Endothelial cell of umbilical vein (primary cell): ENCODE measurements around the gene ZFPM1. TPM values are rescaled to one million over a fixed set of nuclear protein-coding genes. Genes with fewer than 3 reads are reported as not detected.

Experiments used
- BruUV-seq: library from RNA; stranded (reverse); fragments of 400-500 nt; replicated peaks from 2 replicates; lab custom pipeline; 2021; lab: Mats Ljungman, UMichigan
- CTCF ChIA-PET: fragments of 300-600, 350-600 bp; sonication (Branson Sonifier 250); formaldehyde crosslinking; loops from one replicate; lab custom pipeline; 2021; ENCODE audit warnings: antibody characterized with exemption, inconsistent platforms; lab: Charles Lee
- POLR2A ChIA-PET: fragments of 300-600, 350-600 bp; sonication (Branson Sonifier 250); formaldehyde crosslinking; loops from one replicate; lab custom pipeline; 2021; ENCODE audit warnings: antibody characterized with exemption, inconsistent platforms; lab: Charles Lee
- DNase-seq: peaks from one replicate; pipeline ENCODE4 v3.0.0-alpha.2; 2011; ENCODE audit warnings: low read depth, low spot score
- FAIRE-seq: peaks from 2 replicates; lab custom pipeline; 2011; peaks lifted over from hg19 to GRCh38; lab: Jason Lieb, UNC
- H2AFZ ChIP-seq: 2 replicates; pipeline ENCODE4 v1.6.0; 2012; ENCODE audit warnings: low read depth, low read length, control low read depth, inconsistent platforms
- H3K27ac ChIP-seq: 2 replicates; pipeline ENCODE4 v1.5.1; 2011; ENCODE audit warnings: low read depth, mild to moderate bottlenecking, control low read depth, low read length, moderate library complexity; ENCODE audit not compliant: insufficient read depth
- H3K27me3 ChIP-seq, 2 experiments: 2 replicates each; pipeline versions ENCODE4 v1.6.0 to v1.6.1; 2011; ENCODE audit warnings: low read length in 2 of 2, mixed read lengths in 1 of 2; ENCODE audit not compliant: control insufficient read depth in 2 of 2, insufficient read depth in 2 of 2
- H3K36me3 ChIP-seq, 2 experiments: 2 replicates in 1 of 2; 3 replicates in 1 of 2; pipeline ENCODE4 v1.5.1; 2011; ENCODE audit warnings: low read length in 2 of 2, mild to moderate bottlenecking in 1 of 2, moderate library complexity in 1 of 2; ENCODE audit not compliant: control insufficient read depth in 2 of 2, insufficient read depth in 2 of 2; ENCODE audit errors: extremely low read depth in 1 of 2
- H3K4me1 ChIP-seq: 3 replicates; pipeline ENCODE4 v1.5.1; 2011; ENCODE audit warnings: mild to moderate bottlenecking, low read length; ENCODE audit not compliant: control insufficient read depth, insufficient read depth; ENCODE audit errors: extremely low read depth
- H3K4me2 ChIP-seq: 2 replicates; pipeline ENCODE4 v1.6.1; 2011; ENCODE audit warnings: low read length, control low read depth, mixed read lengths; ENCODE audit not compliant: insufficient read depth
- H3K4me3 ChIP-seq, 3 experiments: fragments of 200-600 bp in 1 of 3; sonication (generic), shearing (Covaris generic) in 1 of 3; replicated peaks in 1 of 3; 2 replicates each; pipeline ENCODE4 v1.5.1; 2011 to 2016; ENCODE audit warnings: control low read depth in 3 of 3, low read length in 3 of 3, mild to moderate bottlenecking in 2 of 3, inconsistent platforms in 1 of 3, low read depth in 1 of 3, moderate library complexity in 1 of 3; ENCODE audit not compliant: insufficient read depth in 1 of 3
- H3K79me2 ChIP-seq: 2 replicates; pipeline ENCODE4 v1.6.0; 2012; ENCODE audit warnings: low read length, inconsistent platforms; ENCODE audit not compliant: control insufficient read depth, insufficient read depth
- H3K9ac ChIP-seq: replicated peaks from 2 replicates; pipeline ENCODE3; 2011; ENCODE audit warnings: low read length, control low read depth; ENCODE audit not compliant: insufficient read depth; ENCODE audit errors: extremely low read depth
- H3K9me1 ChIP-seq: replicated peaks from 3 replicates; pipeline ENCODE4 v1.6.0; 2011; ENCODE audit warnings: mild to moderate bottlenecking, low read length; ENCODE audit not compliant: control insufficient read depth, insufficient read depth; ENCODE audit errors: extremely low read depth
- H3K9me3 ChIP-seq: replicated peaks from 2 replicates; pipeline ENCODE4 v1.5.1; 2012; ENCODE audit warnings: low read length, inconsistent platforms; ENCODE audit not compliant: control insufficient read depth, insufficient read depth
- H4K20me1 ChIP-seq: replicated peaks from 2 replicates; pipeline ENCODE3; 2011; ENCODE audit warnings: mild to moderate bottlenecking, low read length; ENCODE audit not compliant: control insufficient read depth, insufficient read depth; ENCODE audit errors: extremely low read depth
- EZH2 ChIP-seq: IDR thresholded peaks from 2 replicates; pipeline ENCODE4 v1.6.1; 2012; ENCODE audit warnings: borderline replicate concordance, low read depth, mild to moderate bottlenecking, moderate library complexity, low read length, inconsistent platforms; ENCODE audit not compliant: severe bottlenecking
- GATA2 ChIP-seq: IDR thresholded peaks from 2 replicates; pipeline ENCODE4 v1.7.0; 2011; ENCODE audit warnings: low read depth, mild to moderate bottlenecking, moderate library complexity, mixed read lengths, low read length; ENCODE audit not compliant: insufficient read length, insufficient read depth
- JUN ChIP-seq: IDR thresholded peaks from 2 replicates; pipeline ENCODE4 v1.6.1; 2011; ENCODE audit warnings: borderline replicate concordance, low read depth; ENCODE audit not compliant: insufficient read length, insufficient read depth
- POLR2A ChIP-seq: IDR thresholded peaks from 2 replicates; pipeline ENCODE4 v1.6.1; 2012; ENCODE audit warnings: low read depth, mild to moderate bottlenecking, control low read depth, low read length
- POLR2AphosphoS5 ChIP-seq: IDR thresholded peaks from 2 replicates; pipeline ENCODE4 v1.6.1; 2012; ENCODE audit warnings: low read depth, mild to moderate bottlenecking, control low read depth, low read length, moderate library complexity; ENCODE audit not compliant: insufficient read depth
- dilution Hi-C: fragments of 300-500 bp; cut with MboI; formaldehyde crosslinking; loops from one replicate; pipeline ENCODE4 v1.15.0; 2019; ENCODE audit warnings: low sequenced_read_pairs; ENCODE audit not compliant: extremely low pct_ligation_motif_present
- intact Hi-C: fragments of 100-400 bp; cut with micrococcal nuclease; formaldehyde crosslinking; loops from one replicate; pipeline ENCODE4 v1.10.0; 2022
- polyA plus RNA-seq, 4 experiments: library from polyadenylated mRNA; depleted of rRNA in 3 of 4; stranded (reverse) in 3 of 4; unstranded in 1 of 4; fragments of >200 nt; gene quantifications; 2 replicates each; pipeline versions ENCODE4 v1.2.1 to v1.2.3, GENCODE V29; 2011 to 2012; ENCODE audit warnings: missing spikeins in 1 of 4
- total RNA-seq: library from RNA; stranded (reverse); gene quantifications from 2 replicates; pipeline ENCODE4 v1.2.3, GENCODE V29; 2021
- TF ChIP-seq, protein P1 (sequence below), 2 donors: IDR thresholded peaks; 1 replicate in 1 of 2; 2 replicates in 1 of 2; pipeline ENCODE4 v1.5.1; 2011; ENCODE audit warnings: low read length in 2 of 2, mild to moderate bottlenecking in 2 of 2, moderate library complexity in 2 of 2, control low read depth in 1 of 2, inconsistent platforms in 1 of 2, low read depth in 1 of 2; ENCODE audit not compliant: insufficient read depth in 1 of 2; ENCODE audit errors: extremely low read depth in 1 of 2

ZFPM1 gene
- total and polyA plus RNA-seq, 2 donors (not counting 3 experiments of a cell fraction or from before 2014, with no cell fraction given), result 0.37 to 7.5 TPM

GRCh38 chr16:88503771-88504488, 50.9 kb downstream of the ZFPM1 start:
- Histone ChIP-seq H3K79me2 (no peaks in the 10 kb centered on the region), H3K27ac (peak overlapping the region; percentile 20), H3K36me3 (no peaks in the 10 kb centered on the region), H4K20me1 (no peaks in the 10 kb centered on the region), H2AFZ (no peak overlapping the region), H3K4me2 (no peak overlapping the region), H3K27me3 (no peaks in the 10 kb centered on the region), H3K9me1 (no peaks in the 10 kb centered on the region), H3K9ac (peak overlapping the region; percentile 9), H3K4me1 (peaks cover 17% of the 10 kb centered on the region), H3K4me3 (no peak overlapping the region), H3K9me3 (no peaks in the 10 kb centered on the region)
- no peak for TF ChIP-seq JUN
- TF ChIP-seq, protein P1, sequence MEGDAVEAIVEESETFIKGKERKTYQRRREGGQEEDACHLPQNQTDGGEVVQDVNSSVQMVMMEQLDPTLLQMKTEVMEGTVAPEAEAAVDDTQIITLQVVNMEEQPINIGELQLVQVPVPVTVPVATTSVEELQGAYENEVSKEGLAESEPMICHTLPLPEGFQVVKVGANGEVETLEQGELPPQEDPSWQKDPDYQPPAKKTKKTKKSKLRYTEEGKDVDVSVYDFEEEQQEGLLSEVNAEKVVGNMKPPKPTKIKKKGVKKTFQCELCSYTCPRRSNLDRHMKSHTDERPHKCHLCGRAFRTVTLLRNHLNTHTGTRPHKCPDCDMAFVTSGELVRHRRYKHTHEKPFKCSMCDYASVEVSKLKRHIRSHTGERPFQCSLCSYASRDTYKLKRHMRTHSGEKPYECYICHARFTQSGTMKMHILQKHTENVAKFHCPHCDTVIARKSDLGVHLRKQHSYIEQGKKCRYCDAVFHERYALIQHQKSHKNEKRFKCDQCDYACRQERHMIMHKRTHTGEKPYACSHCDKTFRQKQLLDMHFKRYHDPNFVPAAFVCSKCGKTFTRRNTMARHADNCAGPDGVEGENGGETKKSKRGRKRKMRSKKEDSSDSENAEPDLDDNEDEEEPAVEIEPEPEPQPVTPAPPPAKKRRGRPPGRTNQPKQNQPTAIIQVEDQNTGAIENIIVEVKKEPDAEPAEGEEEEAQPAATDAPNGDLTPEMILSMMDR (IDR thresholded peaks at IDR 0.05; ENCODE audit: extremely low read depth in 1 of 2, insufficient read depth in 1 of 2, low read depth in 1 of 2, low read length in 2 of 2), result no peak
- no peak for TF ChIP-seq GATA2
- no peak for TF ChIP-seq EZH2
- TF ChIP-seq POLR2A, result no peak
- no peak for TF ChIP-seq POLR2AphosphoS5
- intact Hi-C loops, result loop anchor here (5.0 kb wide), 1 partner anchor 47 kb away; no protein-coding TSS in a partner anchor
- ChIA-PET POLR2A (interaction anchor here (1.0 kb wide), 1 partner anchor 51 kb away, joined by 4 read pairs; the partner anchor contains the start of gene ZFPM1), CTCF (interaction anchor here (1.4 to 1.7 kb wide), 2 partner anchors 16 to 39 kb away, joined by 3 to 4 read pairs; no protein-coding TSS in a partner anchor)
- DNase-seq (no peak), FAIRE-seq (no peak)
- dilution Hi-C loops, result no loop called here
- BruUV-seq, result no TSS peak
